Left lung (tissue), 10 donors: ENCODE measurements around the gene CDK2AP2. TPM values are rescaled to one million over a fixed set of nuclear protein-coding genes. Genes with fewer than 3 reads are reported as not detected.
"Not testable (repeated sequence)": the region's sequence is repeated elsewhere in the genome, so short reads cannot be mapped to it uniquely, and the experiment has no call there.

Experiments
- ATAC-seq: fragments of 200-7000 bp; cut with Tn5 transposase; one replicate; pipeline ENCODE4 v1.9.1; 2020; ENCODE audit warnings: moderate library complexity
- DNase-seq, 4 donors: peaks; one replicate each; pipeline ENCODE4 v3.0.0-alpha.2; 2013 to 2020
- H3K27ac ChIP-seq, 2 donors: fragments of 200-600 bp; sonication (generic) in 1 of 2; one replicate each; pipeline versions ENCODE4 v1.5.0 to v1.8.0; 2020 to 2021
- H3K27me3 ChIP-seq, 2 donors: fragments of 200-600 bp; sonication (generic) in 1 of 2; one replicate each; pipeline versions ENCODE4 v1.5.0 to v1.8.0; 2020 to 2021
- H3K36me3 ChIP-seq, 2 donors: fragments of 200-600 bp; sonication (generic) in 1 of 2; one replicate each; pipeline versions ENCODE4 v1.5.0 to v1.8.0; 2020 to 2021
- H3K4me1 ChIP-seq, 2 donors: fragments of 200-600 bp; one replicate each; pipeline ENCODE4 v1.8.0; 2021
- H3K4me3 ChIP-seq, 2 donors: fragments of 200-600 bp; sonication (generic) in 1 of 2; one replicate each; pipeline versions ENCODE4 v1.5.0 to v1.8.0; 2020 to 2021; ENCODE audit warnings: mild to moderate bottlenecking in 1 of 2
- H3K9me3 ChIP-seq, 2 donors: fragments of 200-600 bp; sonication (generic) in 1 of 2; one replicate each; pipeline versions ENCODE4 v1.5.0 to v1.8.0; 2020 to 2021
- CTCF ChIP-seq, 2 donors: fragments of 200-600 bp; sonication (generic) in 1 of 2; IDR thresholded peaks; one replicate each; pipeline versions ENCODE4 v1.5.0 to v1.8.0; 2021; ENCODE audit warnings: antibody characterized with exemption in 2 of 2
- intact Hi-C, 2 donors: fragments of 100-400 bp; cut with DNase I; formaldehyde crosslinking; loops; one replicate each; pipeline versions ENCODE4 v1.11.2 to v1.14.2; 2022
- polyA plus RNA-seq, 6 donors: library from polyadenylated mRNA; unstranded; fragments of 120-200 nt; gene quantifications; one replicate each; pipeline ENCODE4 v1.2.1, GENCODE V29; 2013; ENCODE audit not compliant: insufficient read length in 6 of 6
- total RNA-seq, 2 donors: library from RNA; stranded (reverse); fragmentation: NEBNext Ultra II Directional; extraction: Animal tissue kit (Norgen Biotek cat#: 25700); gene quantifications; one replicate each; pipeline ENCODE4 v1.2.1, GENCODE V29; 2021
- donor health status: DM: no; HTN: yes; CAD: no.
- donor health status: DM: no; HTN: no; CAD: no.

Gene CDK2AP2
- total and polyA plus RNA-seq, 8 donors = 25.8 to 92.8 (median 33.4) TPM

- DNase-seq = no peak
- no peaks in the 10 kb centered on the region for H3K4me1 ChIP-seq
- H3K9me3 ChIP-seq = peaks cover 0 to 6% of the 10 kb centered on the region in 2 donors
- H3K27me3 ChIP-seq = no peaks in the 10 kb centered on the region
- intact Hi-C loops = no loop called here
- H3K36me3 ChIP-seq = no peaks in the 10 kb centered on the region
- H3K4me3 ChIP-seq = no peak overlapping the region
- no peak overlapping the region for H3K27ac ChIP-seq
- TF ChIP-seq CTCF (IDR thresholded peaks at IDR 0.05) = no peak
- ATAC-seq = no peak
Measured at GRCh38 chr11:67548555-67549110, 40.7 kb upstream of the CDK2AP2 start.

- ATAC-seq, DNase-seq, intact Hi-C loops: not testable (repeated sequence)
Measured at GRCh38 chr11:67548112-67548511, 40.1 kb upstream of the CDK2AP2 start.

GRCh38 chr11:67545280-67545679 lies 37.3 kb upstream of the CDK2AP2 start:
- intact Hi-C loops = no loop called here
- DNase-seq (peak in 2 of 4 donors; percentile 10 to 58), ATAC-seq (peak; percentile 26)
- Histone ChIP-seq H3K27me3 (no peaks in the 10 kb centered on the region), H3K4me1 (no peaks in the 10 kb centered on the region), H3K4me3 (no peak overlapping the region), H3K36me3 (no peaks in the 10 kb centered on the region), H3K27ac (no peak overlapping the region), H3K9me3 (no peaks in the 10 kb centered on the region)
- TF ChIP-seq CTCF (IDR thresholded peaks at IDR 0.05) = no peak

More at GRCh38 chr11:67548112-67548511, 40.1 kb upstream of the CDK2AP2 start:
- H3K27ac ChIP-seq, H3K4me1 ChIP-seq, H3K4me3 ChIP-seq, H3K9me3 ChIP-seq, H3K36me3 ChIP-seq, H3K27me3 ChIP-seq: not testable (repeated sequence)

- Histone ChIP-seq H3K4me3 (no peak overlapping the region), H3K9me3 (no peaks in the 10 kb centered on the region), H3K36me3 (no peaks in the 10 kb centered on the region), H3K4me1 (no peaks in the 10 kb centered on the region), H3K27me3 (no peaks in the 10 kb centered on the region), H3K27ac (no peak overlapping the region)
- ATAC-seq (peak; percentile 89), DNase-seq (no peak)
- TF ChIP-seq CTCF (IDR thresholded peaks at IDR 0.05) = no peak
- intact Hi-C loops = no loop called here
Measured at GRCh38 chr11:67544616-67545242, 36.8 kb upstream of the CDK2AP2 start.

- ATAC-seq = no peak
- Histone ChIP-seq H3K36me3 (no peaks in the 10 kb centered on the region), H3K27me3 (no peaks in the 10 kb centered on the region), H3K4me1 (no peaks in the 10 kb centered on the region), H3K9me3 (no peaks in the 10 kb centered on the region), H3K27ac (no peak overlapping the region), H3K4me3 (no peak overlapping the region)
- no peak for DNase-seq
- no peak for TF ChIP-seq CTCF (IDR thresholded peaks at IDR 0.05)
- intact Hi-C loops = no loop called here
Measured at GRCh38 chr11:67543585-67543984, 35.6 kb upstream of the CDK2AP2 start.

GRCh38 chr11:67542971-67543370 lies 35.0 kb upstream of the CDK2AP2 start:
- no peak overlapping the region for H3K27ac ChIP-seq
- no peak for ATAC-seq
- H3K4me3 ChIP-seq = no peak overlapping the region
- no peak for DNase-seq
- no peaks in the 10 kb centered on the region for H3K27me3 ChIP-seq
- no peaks in the 10 kb centered on the region for H3K9me3 ChIP-seq
- H3K4me1 ChIP-seq = no peaks in the 10 kb centered on the region
- no peak for TF ChIP-seq CTCF (IDR thresholded peaks at IDR 0.05)
- intact Hi-C loops = no loop called here
- no peaks in the 10 kb centered on the region for H3K36me3 ChIP-seq
